NCI-H345 (cell line): ENCODE measurements around the gene EGFL7.

ENCODE experiments used
- DNase-seq: peaks from one replicate; lab custom pipeline; 2025; lab: John Stamatoyannopoulos, UW

EGFL7 gene

GRCh38 chr9:136662656-136663581, at the start of gene EGFL7:
Gene EGFL7, plus strand, starts transcription at chr9:136662916. Its CDS starts 5,367 bp downstream, at chr9:136668283.
- no peak for DNase-seq

GRCh38 chr9:136613824-136614371, 48.8 kb upstream of the EGFL7 start:
- DNase-seq: no peak

GRCh38 chr9:136614372-136614922, 48.3 kb upstream of the EGFL7 start:
- no peak for DNase-seq

GRCh38 chr9:136614967-136615623, 47.6 kb upstream of the EGFL7 start:
- no peak for DNase-seq

GRCh38 chr9:136615631-136616306, 46.9 kb upstream of the EGFL7 start:
- DNase-seq: no peak

- no peak for DNase-seq
These were observed 46.4 kb upstream of the EGFL7 start for GRCh38 chr9:136616307-136616635.

- DNase-seq: no peak
These were observed 45.6 kb upstream of the EGFL7 start for GRCh38 chr9:136616948-136617695.

- DNase-seq: no peak
These were observed 44.8 kb upstream of the EGFL7 start for GRCh38 chr9:136617746-136618579.

GRCh38 chr9:136618580-136619547, 43.9 kb upstream of the EGFL7 start:
- no peak for DNase-seq

GRCh38 chr9:136619742-136620440, 42.8 kb upstream of the EGFL7 start:
- DNase-seq: no peak

GRCh38 chr9:136620441-136621018, 42.2 kb upstream of the EGFL7 start:
- DNase-seq: no peak

GRCh38 chr9:136621019-136621733, 41.5 kb upstream of the EGFL7 start:
- no peak for DNase-seq

- DNase-seq: no peak
These were observed 41.0 kb upstream of the EGFL7 start for GRCh38 chr9:136621734-136622093.

- DNase-seq: no peak
These were observed 40.2 kb upstream of the EGFL7 start for GRCh38 chr9:136622538-136622948.

- DNase-seq: no peak
These were observed 39.5 kb upstream of the EGFL7 start for GRCh38 chr9:136623016-136623841.

- peak; percentile 27 for DNase-seq
These were observed 38.9 kb upstream of the EGFL7 start for GRCh38 chr9:136623842-136624183.
